Left kidney (tissue), 2 donors: ENCODE measurements around the gene AQP11. TPM values are rescaled to one million over a fixed set of nuclear protein-coding genes. Genes with fewer than 3 reads are reported as not detected.
A peak's percentile ranks its signal among the peaks of the same experiment; 100 is the strongest.
"Not testable (repeated sequence)": the region's sequence is repeated elsewhere in the genome, so short reads cannot be mapped to it uniquely, and the experiment has no call there.

ENCODE experiments used
- DNase-seq: peaks from one replicate; pipeline ENCODE4 v3.0.0-alpha.2; 2013
- polyA plus RNA-seq: library from polyadenylated mRNA; unstranded; fragments of 120-200 nt; gene quantifications from one replicate; pipeline ENCODE4 v1.2.1, GENCODE V29; 2013; ENCODE audit not compliant: insufficient read length

Gene AQP11
- polyA plus RNA-seq, 1 donor = 6.3 TPM

- DNase-seq = no peak
Measured at GRCh38 chr11:77590194-77590782, 535 bp downstream of the AQP11 start.

- no peak for DNase-seq
Measured at GRCh38 chr11:77592727-77593126, 3.0 kb downstream of the AQP11 start.

DNA sequence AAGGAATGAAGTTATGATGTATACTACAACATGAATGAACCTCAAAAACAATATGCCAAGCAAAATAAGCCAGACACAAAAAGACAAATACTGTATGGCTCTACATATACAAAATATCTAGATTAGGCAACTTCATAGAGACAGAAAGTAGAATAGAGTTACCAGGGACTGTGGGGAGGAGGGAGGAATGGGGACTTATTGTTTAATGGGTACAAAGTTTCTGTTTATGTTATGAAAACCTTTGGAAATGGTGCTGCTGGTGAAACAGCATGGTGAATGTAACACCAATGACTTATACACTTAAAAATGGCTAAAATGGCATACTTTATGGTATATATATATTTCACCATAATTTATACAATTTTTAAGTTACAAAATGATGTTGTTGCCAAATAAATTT, 4.1 kb downstream of the AQP11 start:
- no peak for DNase-seq

GRCh38 chr11:77596626-77597025, 6.9 kb downstream of the AQP11 start:
- DNase-seq = no peak

GRCh38 chr11:77598195-77598594, 8.4 kb downstream of the AQP11 start:
- no peak for DNase-seq

- no peak for DNase-seq
Measured at GRCh38 chr11:77602381-77603088, 12.8 kb downstream of the AQP11 start.

DNA sequence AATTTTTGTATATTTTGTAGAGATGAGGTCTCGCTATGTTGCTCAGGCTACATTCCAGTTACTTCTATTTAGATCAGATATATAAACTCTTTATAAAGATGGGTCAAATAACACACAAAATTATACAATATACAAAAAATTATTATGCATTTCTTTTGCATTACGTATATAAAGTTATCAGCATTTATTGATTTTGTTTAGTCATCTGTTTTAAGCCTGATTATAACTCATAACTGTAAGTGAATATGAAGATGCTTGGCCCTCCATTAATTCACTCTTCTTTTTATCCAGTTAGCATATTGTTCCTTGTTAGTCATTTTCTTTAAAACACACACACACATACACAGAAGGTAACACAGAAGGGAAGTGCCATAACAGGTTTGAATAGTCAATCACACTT, 14.5 kb downstream of the AQP11 start:
- no peak for DNase-seq

GRCh38 chr11:77609234-77609633, 19.5 kb downstream of the AQP11 start:
- DNase-seq = no peak

- no peak for DNase-seq
Measured at GRCh38 chr11:77611921-77612320, 22.2 kb downstream of the AQP11 start.

- no peak for DNase-seq
Measured at GRCh38 chr11:77617892-77618291, 28.1 kb downstream of the AQP11 start.

- DNase-seq = peak; percentile 51
Measured at GRCh38 chr11:77619576-77620198, 29.9 kb downstream of the AQP11 start.

DNA sequence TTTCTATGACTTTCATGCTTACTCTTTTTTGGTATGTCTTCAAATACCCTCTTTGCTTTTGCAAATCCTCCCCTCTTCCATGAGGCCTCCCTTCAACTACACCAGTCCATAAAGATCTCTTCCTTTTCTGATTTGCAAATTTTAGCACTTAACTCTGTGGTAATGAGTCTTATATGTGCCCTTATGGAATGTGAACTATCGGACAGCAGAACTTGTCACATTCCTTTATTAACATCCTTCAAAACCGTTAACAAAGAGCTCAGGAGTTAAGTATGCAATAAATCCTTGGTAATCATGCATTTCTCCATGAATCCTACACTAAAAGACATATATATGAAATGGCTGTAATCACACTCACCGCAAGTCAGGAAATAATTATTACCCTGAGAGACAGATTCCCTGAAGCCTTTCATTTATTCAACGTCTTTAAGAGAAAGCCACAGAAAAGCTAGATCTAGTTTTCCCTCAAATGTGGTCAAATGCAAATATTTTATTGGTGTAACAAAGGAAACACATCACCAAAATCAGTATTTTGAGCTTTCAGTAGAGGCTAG, 40.5 kb downstream of the AQP11 start:
- DNase-seq = no peak

- DNase-seq = not testable (repeated sequence)
Measured at GRCh38 chr11:77633926-77634325, 44.2 kb downstream of the AQP11 start.

GRCh38 chr11:77636731-77637344, 47.1 kb downstream of the AQP11 start:
- no peak for DNase-seq

DNA sequence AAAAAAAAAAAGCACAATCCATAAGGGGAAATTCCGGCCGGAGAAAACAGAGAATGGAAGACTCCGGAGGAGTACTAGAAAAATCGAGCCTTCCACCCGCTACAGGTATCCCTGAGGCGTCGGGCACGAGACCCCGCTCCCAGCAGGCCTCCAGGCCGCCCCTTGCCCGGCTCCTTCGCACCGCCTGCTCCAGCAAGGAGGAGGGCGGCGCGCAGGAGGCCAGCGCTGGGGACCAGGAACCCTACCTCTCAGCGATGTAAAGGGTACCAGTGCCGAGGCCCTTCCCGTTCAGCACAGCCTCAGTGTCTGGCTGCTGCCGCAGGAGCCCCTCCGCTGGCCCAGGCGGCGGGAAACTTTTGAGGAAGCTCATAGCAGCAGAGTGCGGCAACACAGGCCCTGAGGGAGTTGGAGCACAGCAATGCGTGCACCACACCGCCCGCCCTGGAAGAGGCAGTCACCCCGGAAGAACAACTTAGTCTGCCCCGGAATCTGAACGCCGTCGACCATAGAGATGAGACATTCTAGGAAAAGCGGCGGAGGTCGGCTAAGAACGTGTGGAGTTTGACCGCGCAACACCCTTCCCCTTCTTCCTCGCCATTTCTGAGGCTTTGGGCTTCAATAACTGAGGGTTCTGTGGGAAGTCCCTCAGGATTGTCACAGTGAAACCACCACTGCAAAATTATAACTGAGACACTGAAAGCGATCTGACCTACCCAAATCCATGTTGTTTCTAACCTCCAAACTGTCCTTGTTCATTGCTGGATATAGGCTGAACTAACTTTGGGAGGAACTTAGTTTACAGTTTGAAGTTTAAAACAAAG, 47.8 kb downstream of the AQP11 start, which contains the start of gene CLNS1A:
Gene CLNS1A (minus strand): TSS at position 450 of the 821 bp plus-strand sequence. CDS start 80 bp downstream, at position 370.
- DNase-seq = peak; percentile 88

GRCh38 chr11:77642228-77642627, 52.5 kb downstream of the AQP11 start:
- no peak for DNase-seq

DNA sequence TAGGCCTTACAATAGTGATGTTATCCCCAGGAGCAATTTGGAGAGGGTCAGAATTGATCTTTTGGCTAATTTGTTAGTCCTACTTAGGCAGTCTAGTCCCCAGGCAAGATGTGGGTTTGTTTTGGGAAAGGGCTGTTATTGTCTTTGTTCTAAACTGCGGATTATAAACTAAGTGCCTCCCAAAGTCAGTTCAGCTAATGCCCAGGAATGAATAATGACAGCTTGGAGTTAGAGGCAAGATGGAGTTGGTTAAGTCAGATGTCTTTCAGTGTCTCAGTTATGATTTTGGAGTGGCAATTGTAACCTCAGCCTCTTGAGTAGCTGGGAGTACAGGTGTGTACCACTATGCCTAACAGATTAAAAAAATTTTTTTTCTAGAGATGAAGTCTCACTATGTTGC, 55.1 kb downstream of the AQP11 start:
- no peak for DNase-seq

DNA sequence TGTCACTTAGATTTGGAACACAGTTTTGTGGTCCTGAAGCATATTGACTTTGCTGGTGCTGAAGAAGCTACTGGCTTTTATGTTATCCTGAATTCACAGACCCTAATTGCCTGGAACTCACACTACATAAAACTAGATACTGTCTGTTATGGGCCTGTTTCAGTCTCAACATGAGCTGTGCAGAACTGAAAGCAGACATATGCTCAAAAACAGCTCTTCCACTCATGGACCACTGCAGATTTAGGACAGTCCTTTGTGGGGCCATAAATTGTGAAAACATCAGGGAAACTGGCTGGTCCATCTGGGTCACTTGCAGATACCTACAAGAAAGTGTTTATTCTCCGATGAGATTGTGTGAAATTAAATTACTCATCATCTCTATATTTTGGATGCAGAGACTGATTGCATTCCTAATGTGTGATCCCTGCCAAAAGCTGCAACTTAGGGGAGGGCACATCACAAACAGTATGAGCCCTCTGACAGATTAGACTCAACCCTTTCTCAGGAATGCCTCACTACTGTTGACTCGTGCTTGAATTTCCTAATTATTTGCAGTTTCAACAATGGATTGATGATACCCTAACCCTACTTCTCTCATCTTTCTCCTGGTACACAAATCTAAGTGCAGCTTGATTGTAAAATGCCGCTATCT, 58.0 kb downstream of the AQP11 start:
- DNase-seq = no peak

DNA sequence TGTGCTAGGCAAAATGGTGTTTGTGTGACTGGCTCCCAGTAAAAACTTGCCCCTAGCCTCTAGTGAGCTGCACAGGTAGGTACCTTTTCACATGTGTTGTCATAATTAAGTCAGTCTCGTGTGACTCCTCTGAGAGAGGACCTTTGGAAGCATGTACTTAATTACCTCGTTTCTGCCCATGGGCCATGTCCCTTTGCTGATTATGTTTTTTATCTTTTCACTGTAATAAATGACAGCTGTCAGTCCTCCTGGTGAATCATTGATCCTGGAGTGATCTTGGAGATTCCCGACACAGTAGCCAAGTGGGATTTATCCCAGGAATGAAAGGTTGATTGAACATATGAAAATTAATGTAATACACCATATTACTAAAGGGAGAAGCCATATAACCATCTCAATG, 60.4 kb downstream of the AQP11 start:
- DNase-seq = no peak

DNA sequence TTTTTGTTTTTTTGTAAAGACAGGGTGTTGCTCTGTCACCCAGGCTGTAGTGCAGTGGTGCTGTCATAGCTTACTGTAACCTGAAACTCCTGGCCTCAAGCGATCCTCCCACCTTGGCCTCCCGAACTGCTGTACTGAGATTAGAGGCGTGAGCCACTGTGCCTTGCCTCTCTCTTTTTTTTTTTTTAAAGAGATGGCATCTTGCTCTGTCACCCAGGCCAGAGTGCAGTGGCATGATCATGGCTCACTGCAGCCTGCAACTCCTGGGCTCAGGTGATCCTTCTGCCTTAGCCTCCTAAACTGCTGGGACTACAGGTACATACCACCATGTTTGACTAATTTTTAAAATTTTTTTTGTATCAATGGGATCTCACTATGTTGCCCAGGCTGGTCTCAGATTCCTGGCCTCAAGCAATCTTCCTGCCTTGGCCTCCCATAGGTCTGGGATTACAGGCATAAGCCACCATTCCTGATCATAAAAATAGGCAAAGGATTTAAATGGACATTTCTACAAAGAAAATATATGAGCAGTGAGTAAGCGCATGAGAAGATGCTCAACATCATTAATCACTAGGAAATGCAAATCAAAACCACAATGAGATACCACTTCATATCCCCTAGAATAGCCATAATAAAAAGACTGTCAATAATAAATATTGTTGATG, 65.1 kb downstream of the AQP11 start:
- no peak for DNase-seq

GRCh38 chr11:77656362-77656761, 66.6 kb downstream of the AQP11 start:
- no peak for DNase-seq
